GM21619 (cell line): ENCODE data around the gene SYT10.
"Not testable (repeated sequence)": the region's sequence is repeated elsewhere in the genome, so short reads cannot be mapped to it uniquely, and the experiment has no call there.

Source experiments
- ATAC-seq: cut with Tn5 transposase; IDR thresholded peaks from one replicate; pipeline ENCODE4 v1.9.1; 2021; ENCODE audit not compliant: unreplicated experiment

The SYT10 gene

GRCh38 chr12:33357181-33357580 is 82.4 kb downstream of the SYT10 start:
- ATAC-seq: no peak

- no peak for ATAC-seq
Observed at GRCh38 chr12:33349791-33350190, 89.8 kb downstream of the SYT10 start.

GRCh38 chr12:33331961-33332398 is 107.6 kb downstream of the SYT10 start:
- not testable (repeated sequence) for ATAC-seq

GRCh38 chr12:33330940-33331339 is 108.7 kb downstream of the SYT10 start:
- no peak for ATAC-seq
